Activated T-cell treated with anti-CD3 and anti-CD28 coated beads for 1 hour (primary cell): ENCODE results near the gene ODAD3.
"Not testable (repeated sequence)": the region's sequence is repeated elsewhere in the genome, so short reads cannot be mapped to it uniquely, and the experiment has no call there.

Experiments used
- DNase-seq: peaks from one replicate; pipeline ENCODE4 v3.0.0-alpha.2; 2020; ENCODE audit warnings: low read depth

ODAD3 gene

GRCh38 chr19:11405846-11406643 lies 28.9 kb downstream of the ODAD3 start:
- DNase-seq = no peak

GRCh38 chr19:11404588-11405222 lies 30.2 kb downstream of the ODAD3 start:
- no peak for DNase-seq

- no peak for DNase-seq
Measured at GRCh38 chr19:11401808-11402543, 32.9 kb downstream of the ODAD3 start.

GRCh38 chr19:11400798-11401197 lies 34.1 kb downstream of the ODAD3 start:
- DNase-seq = no peak

- no peak for DNase-seq
Measured at GRCh38 chr19:11399667-11400066, 35.3 kb downstream of the ODAD3 start.

- no peak for DNase-seq
Measured at GRCh38 chr19:11397089-11397610, 37.8 kb downstream of the ODAD3 start.

GRCh38 chr19:11390933-11391680 lies 43.8 kb downstream of the ODAD3 start:
- no peak for DNase-seq

- no peak for DNase-seq
Measured at GRCh38 chr19:11390359-11390758, 44.6 kb downstream of the ODAD3 start.

GRCh38 chr19:11387162-11388034 lies 47.5 kb downstream of the ODAD3 start:
- DNase-seq = no peak

- no peak for DNase-seq
Measured at GRCh38 chr19:11384778-11385129, 50.2 kb downstream of the ODAD3 start.

GRCh38 chr19:11383706-11384048 lies 51.2 kb downstream of the ODAD3 start:
- DNase-seq = no peak

- DNase-seq = peak; percentile 19
Measured at GRCh38 chr19:11382898-11383705, 51.8 kb downstream of the ODAD3 start.

- DNase-seq = peak; percentile 94
Measured at GRCh38 chr19:11380653-11381537, 54.0 kb downstream of the ODAD3 start.

GRCh38 chr19:11379857-11380350 lies 55.0 kb downstream of the ODAD3 start:
- no peak for DNase-seq

- not testable (repeated sequence) for DNase-seq
Measured at GRCh38 chr19:11379269-11379845, 55.6 kb downstream of the ODAD3 start.

GRCh38 chr19:11378319-11379189 lies 56.4 kb downstream of the ODAD3 start:
- no peak for DNase-seq

- DNase-seq = no peak
Measured at GRCh38 chr19:11377756-11378155, 57.2 kb downstream of the ODAD3 start.

GRCh38 chr19:11377237-11377636 lies 57.7 kb downstream of the ODAD3 start:
- no peak for DNase-seq
